K562 (cell line): ENCODE results near the gene ATP8B4. TPM values are rescaled to one million over a fixed set of nuclear protein-coding genes. Genes with fewer than 3 reads are reported as not detected.

Source experiments
- ATAC-seq: fragments of 200-7000 bp; cut with Tn5 transposase; 3 replicates; pipeline ENCODE4 v1.9.1; 2020; ENCODE audit warnings: moderate library complexity
- BruUV-seq: library from RNA; stranded (reverse); fragments of 400-500 nt; replicated peaks from 2 replicates; lab custom pipeline; 2021; lab: Mats Ljungman, UMichigan
- CTCF ChIA-PET: fragments of 300-600 bp; formaldehyde crosslinking; extraction: SDS; loops from one replicate; lab custom pipeline; 2021; ENCODE audit warnings: low intra/inter-chr PET ratio; lab: Yijun Ruan, JAX
- POLR2A ChIA-PET: fragments of 300-600, 350-650 bp; sonication (Branson Sonifier 250); formaldehyde crosslinking; extraction: SDS; loops from one replicate; lab custom pipeline; 2021; ENCODE audit warnings: antibody characterized with exemption, inconsistent platforms; lab: Yijun Ruan, JAX
- DNase-seq, 4 experiments: peaks; one replicate each; pipeline versions ENCODE4 v3.0.0 to v3.0.0-alpha.2; 2011 to 2018; ENCODE audit warnings: low spot score in 3 of 4, mixed read lengths in 3 of 4; ENCODE audit errors: extremely low read depth in 1 of 4
- FAIRE-seq: peaks from 2 replicates; lab custom pipeline; 2011; peaks lifted over from hg19 to GRCh38; lab: Jason Lieb, UNC
- H2AFZ ChIP-seq: 2 replicates; pipeline ENCODE4 v1.6.0; 2011; ENCODE audit warnings: low read depth, low read length, control low read depth, inconsistent platforms
- H3K27ac ChIP-seq: fragments of 200-600 bp; 3 replicates; pipeline ENCODE4 v1.8.0; 2011; ENCODE audit warnings: low read depth, mild to moderate bottlenecking, control low read depth, inconsistent platforms, low read length, moderate library complexity, mixed read lengths; ENCODE audit errors: extremely low read depth
- H3K27me3 ChIP-seq, 2 experiments: fragments of 300-600 bp in 1 of 2; 2 replicates in 1 of 2; 3 replicates in 1 of 2; pipeline versions ENCODE4 v1.6.0 to v1.8.0; 2011; ENCODE audit warnings: inconsistent platforms in 2 of 2, low read length in 2 of 2, mild to moderate bottlenecking in 1 of 2, mixed read lengths in 1 of 2, moderate library complexity in 1 of 2; ENCODE audit not compliant: control insufficient read depth in 2 of 2, insufficient read depth in 2 of 2
- H3K36me3 ChIP-seq: fragments of 300-600 bp; 3 replicates; pipeline ENCODE4 v1.8.0; 2011; ENCODE audit warnings: mild to moderate bottlenecking, low read length, inconsistent platforms; ENCODE audit not compliant: control insufficient read depth, insufficient read depth
- H3K4me1 ChIP-seq, 2 experiments: fragments of 200-600 bp in 1 of 2; replicated peaks in 1 of 2; 2 replicates in 1 of 2; 3 replicates in 1 of 2; pipeline versions ENCODE4 v1.5.1 to v1.8.0; 2011; ENCODE audit warnings: inconsistent platforms in 2 of 2, low read length in 2 of 2, mild to moderate bottlenecking in 1 of 2, mixed read lengths in 1 of 2, moderate library complexity in 1 of 2; ENCODE audit not compliant: control insufficient read depth in 2 of 2, insufficient read depth in 2 of 2
- H3K4me2 ChIP-seq: 2 replicates; pipeline ENCODE4 v1.6.1; 2011; ENCODE audit warnings: low read length, control low read depth, inconsistent platforms, mixed read lengths; ENCODE audit not compliant: insufficient read depth
- H3K4me3 ChIP-seq: fragments of 200-600 bp; sonication (generic), shearing (Covaris generic); 2 replicates; pipeline ENCODE4 v1.5.1; 2016; ENCODE audit warnings: control low read depth, inconsistent platforms
- H3K79me2 ChIP-seq: fragments of 200-600 bp; 3 replicates; pipeline ENCODE4 v1.8.0; 2011; ENCODE audit warnings: low read length, inconsistent platforms; ENCODE audit not compliant: control insufficient read depth, insufficient read depth
- H3K9ac ChIP-seq, 2 experiments: 2 replicates each; pipeline versions ENCODE4 v1.6.0 to v1.6.1; 2011; ENCODE audit warnings: low read depth in 2 of 2, low read length in 2 of 2, control low read depth in 1 of 2, inconsistent platforms in 1 of 2, mild to moderate bottlenecking in 1 of 2, mixed read lengths in 1 of 2; ENCODE audit not compliant: insufficient read depth in 1 of 2
- H3K9me1 ChIP-seq: one replicate; pipeline ENCODE4 v1.6.0; 2011; ENCODE audit warnings: inconsistent platforms, mild to moderate bottlenecking, low read length, moderate library complexity; ENCODE audit not compliant: control insufficient read depth, insufficient read depth
- H3K9me3 ChIP-seq: replicated peaks from 2 replicates; pipeline ENCODE4 v1.5.1; 2011; ENCODE audit warnings: low read depth, low read length, inconsistent platforms; ENCODE audit not compliant: control insufficient read depth, insufficient read depth
- H4K20me1 ChIP-seq: replicated peaks from 2 replicates; pipeline ENCODE4 v1.6.1; 2011; ENCODE audit warnings: low read length, inconsistent platforms, mixed read lengths; ENCODE audit not compliant: control insufficient read depth, insufficient read depth
- HEY1 ChIP-seq: fragments of 250-450 bp; sonication (Bioruptor Pico); IDR thresholded peaks from 2 replicates; pipeline ENCODE4 v1.5.0; 2020; ENCODE audit warnings: mild to moderate bottlenecking, moderate library complexity, borderline replicate concordance
- KHSRP ChIP-seq: fragments of 450-650 bp; IDR thresholded peaks from 2 replicates; pipeline ENCODE4 v1.6.1; 2017
- RBM39 ChIP-seq: fragments of 200-400 bp; formaldehyde crosslinking; optimal IDR thresholded peaks from 2 replicates; pipeline ENCODE3; 2018; ENCODE audit warnings: low read depth, low read length
- ZNF146 ChIP-seq: IDR thresholded peaks from one replicate; pipeline ENCODE4 v1.6.1; 2018; ENCODE audit warnings: missing compliant biosample characterization; ENCODE audit not compliant: unreplicated experiment
- ZNF217 ChIP-seq: sonication (generic); formaldehyde crosslinking; IDR thresholded peaks from 2 replicates; pipeline ENCODE4 v1.8.0; 2022; ENCODE audit warnings: mild to moderate bottlenecking, missing genetic modification reagents
- ZNF589 ChIP-seq: fragments of 200-800 bp; sonication (Bioruptor generic); IDR thresholded peaks from 2 replicates; pipeline ENCODE4 v1.6.1; 2016; ENCODE audit warnings: low read depth, missing genetic modification characterization, missing compliant biosample characterization
- WGBS: fragments of 100-300 bp; shearing (Covaris generic); methylation state at CpG from one replicate; pipeline ENCODE4 v1.1.6; 2016; ENCODE audit warnings: low coverage, mixed read lengths; ENCODE audit not compliant: insufficient coverage; ENCODE audit errors: missing lambda C conversion rate; 5-methylcytosine and 5-hydroxymethylcytosine counted together
- in situ Hi-C: fragments of 300-500 bp; cut with MboI; formaldehyde crosslinking; loops from 4 replicates; pipeline ENCODE4 v1.15.0; 2018; ENCODE audit warnings: inconsistent platforms, mixed read lengths
- intact Hi-C: fragments of 100-400 bp; cut with micrococcal nuclease; formaldehyde crosslinking; loops from 2 replicates; pipeline ENCODE4 v1.14.2; 2022
- polyA plus RNA-seq, 8 experiments: library from polyadenylated mRNA; depleted of rRNA in 4 of 8; stranded (reverse) in 5 of 8; unstranded in 3 of 8; fragments of >200 nt; fragmentation: Nextera tagmentation in 2 of 8; fragmentation: Illumina TruSeq in 1 of 8; extraction: Ambion mirVana in 2 of 8; extraction: Trizol in 1 of 8; gene quantifications; 2 replicates each; pipeline versions ENCODE4 v1.2.1 to v1.2.3, GENCODE V29; 2011 to 2014; ENCODE audit warnings: inconsistent platforms in 1 of 8, missing spikeins in 1 of 8
- total RNA-seq, 7 experiments: library from RNA; depleted of rRNA in 6 of 7; stranded (reverse); fragments of >200 nt in 6 of 7; fragmentation: Illumina TruSeq in 2 of 7; extraction: Trizol in 2 of 7; gene quantifications; 2 replicates each; pipeline versions ENCODE4 v1.2.1 to v1.2.3, GENCODE V29; 2011 to 2021; ENCODE audit warnings: low replicate concordance in 1 of 7
- TF ChIP-seq, protein P1 (sequence below): fragments of 450-650 bp; IDR thresholded peaks from 2 replicates; pipeline ENCODE4 v1.6.1; 2018; ENCODE audit not compliant: partially characterized antibody
- TF ChIP-seq, protein P2 (sequence below): fragments of 450-650 bp; IDR thresholded peaks from 2 replicates; pipeline ENCODE4 v1.6.1; 2016
- TF ChIP-seq, protein P3 (sequence below): sonication (generic); formaldehyde crosslinking; IDR thresholded peaks from 2 replicates; pipeline ENCODE4 v1.8.0; 2023; ENCODE audit warnings: mild to moderate bottlenecking, missing genetic modification reagents
- TF ChIP-seq, protein P4 (sequence below): sonication (generic); formaldehyde crosslinking; IDR thresholded peaks from 2 replicates; pipeline ENCODE4 v1.8.0; 2022; ENCODE audit warnings: mild to moderate bottlenecking, missing genetic modification reagents
- TF ChIP-seq, protein P5 (sequence below): fragments of 250-450 bp; sonication (Bioruptor Pico); IDR thresholded peaks from 2 replicates; pipeline ENCODE4 v1.5.0; 2021

ATP8B4 gene
- total and polyA plus RNA-seq, 9 of the 15 experiments (the other 6 are each of a cell fraction or from before 2014, with no cell fraction given) = 0.14 to 2.5 (median 0.44) TPM

DNA sequence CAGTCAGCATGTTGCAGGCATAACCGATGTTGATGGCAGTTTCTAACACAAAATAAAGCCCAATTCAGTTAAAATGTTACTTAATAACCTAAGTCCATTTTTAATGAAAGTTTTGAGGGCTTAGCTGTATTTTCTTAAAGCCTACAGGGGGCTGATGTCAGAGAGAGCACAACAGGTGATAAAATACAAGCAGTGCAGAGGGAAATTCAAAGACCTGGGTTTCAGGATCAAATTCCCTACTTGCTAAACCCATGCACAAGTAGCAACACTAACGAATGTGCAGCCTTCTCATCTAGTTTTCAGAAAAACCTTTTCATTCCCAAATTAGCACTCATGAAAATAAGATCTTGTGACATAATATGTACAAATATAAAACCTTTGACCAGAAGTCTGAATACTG, 202.0 kb downstream of the ATP8B4 start (continued):
- TF ChIP-seq, protein P1, sequence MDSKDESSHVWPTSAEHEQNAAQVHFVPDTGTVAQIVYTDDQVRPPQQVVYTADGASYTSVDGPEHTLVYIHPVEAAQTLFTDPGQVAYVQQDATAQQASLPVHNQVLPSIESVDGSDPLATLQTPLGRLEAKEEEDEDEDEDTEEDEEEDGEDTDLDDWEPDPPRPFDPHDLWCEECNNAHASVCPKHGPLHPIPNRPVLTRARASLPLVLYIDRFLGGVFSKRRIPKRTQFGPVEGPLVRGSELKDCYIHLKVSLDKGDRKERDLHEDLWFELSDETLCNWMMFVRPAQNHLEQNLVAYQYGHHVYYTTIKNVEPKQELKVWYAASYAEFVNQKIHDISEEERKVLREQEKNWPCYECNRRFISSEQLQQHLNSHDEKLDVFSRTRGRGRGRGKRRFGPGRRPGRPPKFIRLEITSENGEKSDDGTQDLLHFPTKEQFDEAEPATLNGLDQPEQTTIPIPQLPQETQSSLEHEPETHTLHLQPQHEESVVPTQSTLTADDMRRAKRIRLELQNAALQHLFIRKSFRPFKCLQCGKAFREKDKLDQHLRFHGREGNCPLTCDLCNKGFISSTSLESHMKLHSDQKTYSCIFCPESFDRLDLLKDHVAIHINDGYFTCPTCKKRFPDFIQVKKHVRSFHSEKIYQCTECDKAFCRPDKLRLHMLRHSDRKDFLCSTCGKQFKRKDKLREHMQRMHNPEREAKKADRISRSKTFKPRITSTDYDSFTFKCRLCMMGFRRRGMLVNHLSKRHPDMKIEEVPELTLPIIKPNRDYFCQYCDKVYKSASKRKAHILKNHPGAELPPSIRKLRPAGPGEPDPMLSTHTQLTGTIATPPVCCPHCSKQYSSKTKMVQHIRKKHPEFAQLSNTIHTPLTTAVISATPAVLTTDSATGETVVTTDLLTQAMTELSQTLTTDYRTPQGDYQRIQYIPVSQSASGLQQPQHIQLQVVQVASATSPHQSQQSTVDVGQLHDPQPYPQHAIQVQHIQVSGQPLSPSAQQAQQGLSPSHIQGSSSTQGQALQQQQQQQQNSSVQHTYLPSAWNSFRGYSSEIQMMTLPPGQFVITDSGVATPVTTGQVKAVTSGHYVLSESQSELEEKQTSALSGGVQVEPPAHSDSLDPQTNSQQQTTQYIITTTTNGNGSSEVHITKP = no peak
- TF ChIP-seq ZNF589 (CRISPR knock-in tag) = no peak
- no peak for TF ChIP-seq ZNF217 (CRISPR knock-in tag)

DNA sequence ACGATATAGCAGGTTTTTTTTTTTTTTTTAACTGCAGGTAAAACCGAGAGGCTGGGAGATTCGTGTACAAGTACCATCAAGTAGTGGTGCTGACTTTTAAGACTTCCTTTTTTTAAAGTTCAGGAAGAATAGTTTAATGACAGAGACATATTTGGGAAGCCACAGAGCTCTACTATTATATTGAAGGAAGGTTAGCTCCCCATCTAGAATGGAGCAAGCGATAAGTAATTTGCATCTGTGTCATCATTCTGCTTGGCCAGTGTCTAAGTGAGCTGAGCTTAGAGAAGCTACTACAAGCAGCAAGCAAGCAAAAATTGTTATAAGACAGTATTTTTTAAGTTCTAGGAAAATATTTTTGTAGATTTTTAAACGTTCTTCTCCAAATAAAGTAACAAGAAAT, 203.2 kb downstream of the ATP8B4 start:
- Histone ChIP-seq H3K27ac (no peak overlapping the region), H3K4me3 (no peak overlapping the region), H3K9ac (no peak overlapping the region), H3K9me3 (no peaks in the 10 kb centered on the region), H4K20me1 (no peaks in the 10 kb centered on the region), H3K79me2 (no peaks in the 10 kb centered on the region), H3K36me3 (no peaks in the 10 kb centered on the region), H3K9me1 (no peaks in the 10 kb centered on the region), H2AFZ (no peak overlapping the region), H3K4me2 (no peak overlapping the region), H3K27me3 (no peaks in the 10 kb centered on the region; a peak in 1 of 5 replicates), H3K4me1 (no peaks in the 10 kb centered on the region)
- FAIRE-seq (no peak), ATAC-seq (no peak), DNase-seq (no peak)
- in situ Hi-C loops = no loop called here
- BruUV-seq = no TSS peak
- ChIA-PET CTCF (no interaction called here), POLR2A (interaction anchor here (0.9 kb wide), 1 partner anchor 26 kb away, joined by 3 read pairs; no protein-coding TSS in a partner anchor)
- WGBS = 1% methylated on average over 5 of the region's 5 CpGs
- intact Hi-C loops = no loop called here
- TF ChIP-seq RBM39 (no peak), HEY1 (no peak), ZNF146 (CRISPR knock-in tag) (no peak), KHSRP (no peak)
- TF ChIP-seq, protein P2, sequence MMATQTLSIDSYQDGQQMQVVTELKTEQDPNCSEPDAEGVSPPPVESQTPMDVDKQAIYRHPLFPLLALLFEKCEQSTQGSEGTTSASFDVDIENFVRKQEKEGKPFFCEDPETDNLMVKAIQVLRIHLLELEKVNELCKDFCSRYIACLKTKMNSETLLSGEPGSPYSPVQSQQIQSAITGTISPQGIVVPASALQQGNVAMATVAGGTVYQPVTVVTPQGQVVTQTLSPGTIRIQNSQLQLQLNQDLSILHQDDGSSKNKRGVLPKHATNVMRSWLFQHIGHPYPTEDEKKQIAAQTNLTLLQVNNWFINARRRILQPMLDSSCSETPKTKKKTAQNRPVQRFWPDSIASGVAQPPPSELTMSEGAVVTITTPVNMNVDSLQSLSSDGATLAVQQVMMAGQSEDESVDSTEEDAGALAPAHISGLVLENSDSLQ = no peak
- TF ChIP-seq, protein P3, sequence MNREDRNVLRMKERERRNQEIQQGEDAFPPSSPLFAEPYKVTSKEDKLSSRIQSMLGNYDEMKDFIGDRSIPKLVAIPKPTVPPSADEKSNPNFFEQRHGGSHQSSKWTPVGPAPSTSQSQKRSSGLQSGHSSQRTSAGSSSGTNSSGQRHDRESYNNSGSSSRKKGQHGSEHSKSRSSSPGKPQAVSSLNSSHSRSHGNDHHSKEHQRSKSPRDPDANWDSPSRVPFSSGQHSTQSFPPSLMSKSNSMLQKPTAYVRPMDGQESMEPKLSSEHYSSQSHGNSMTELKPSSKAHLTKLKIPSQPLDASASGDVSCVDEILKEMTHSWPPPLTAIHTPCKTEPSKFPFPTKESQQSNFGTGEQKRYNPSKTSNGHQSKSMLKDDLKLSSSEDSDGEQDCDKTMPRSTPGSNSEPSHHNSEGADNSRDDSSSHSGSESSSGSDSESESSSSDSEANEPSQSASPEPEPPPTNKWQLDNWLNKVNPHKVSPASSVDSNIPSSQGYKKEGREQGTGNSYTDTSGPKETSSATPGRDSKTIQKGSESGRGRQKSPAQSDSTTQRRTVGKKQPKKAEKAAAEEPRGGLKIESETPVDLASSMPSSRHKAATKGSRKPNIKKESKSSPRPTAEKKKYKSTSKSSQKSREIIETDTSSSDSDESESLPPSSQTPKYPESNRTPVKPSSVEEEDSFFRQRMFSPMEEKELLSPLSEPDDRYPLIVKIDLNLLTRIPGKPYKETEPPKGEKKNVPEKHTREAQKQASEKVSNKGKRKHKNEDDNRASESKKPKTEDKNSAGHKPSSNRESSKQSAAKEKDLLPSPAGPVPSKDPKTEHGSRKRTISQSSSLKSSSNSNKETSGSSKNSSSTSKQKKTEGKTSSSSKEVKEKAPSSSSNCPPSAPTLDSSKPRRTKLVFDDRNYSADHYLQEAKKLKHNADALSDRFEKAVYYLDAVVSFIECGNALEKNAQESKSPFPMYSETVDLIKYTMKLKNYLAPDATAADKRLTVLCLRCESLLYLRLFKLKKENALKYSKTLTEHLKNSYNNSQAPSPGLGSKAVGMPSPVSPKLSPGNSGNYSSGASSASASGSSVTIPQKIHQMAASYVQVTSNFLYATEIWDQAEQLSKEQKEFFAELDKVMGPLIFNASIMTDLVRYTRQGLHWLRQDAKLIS (CRISPR knock-in tag) = no peak
- TF ChIP-seq, protein P4, sequence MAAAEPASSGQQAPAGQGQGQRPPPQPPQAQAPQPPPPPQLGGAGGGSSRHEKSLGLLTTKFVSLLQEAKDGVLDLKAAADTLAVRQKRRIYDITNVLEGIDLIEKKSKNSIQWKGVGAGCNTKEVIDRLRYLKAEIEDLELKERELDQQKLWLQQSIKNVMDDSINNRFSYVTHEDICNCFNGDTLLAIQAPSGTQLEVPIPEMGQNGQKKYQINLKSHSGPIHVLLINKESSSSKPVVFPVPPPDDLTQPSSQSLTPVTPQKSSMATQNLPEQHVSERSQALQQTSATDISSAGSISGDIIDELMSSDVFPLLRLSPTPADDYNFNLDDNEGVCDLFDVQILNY (CRISPR knock-in tag) = no peak
- TF ChIP-seq, protein P5, sequence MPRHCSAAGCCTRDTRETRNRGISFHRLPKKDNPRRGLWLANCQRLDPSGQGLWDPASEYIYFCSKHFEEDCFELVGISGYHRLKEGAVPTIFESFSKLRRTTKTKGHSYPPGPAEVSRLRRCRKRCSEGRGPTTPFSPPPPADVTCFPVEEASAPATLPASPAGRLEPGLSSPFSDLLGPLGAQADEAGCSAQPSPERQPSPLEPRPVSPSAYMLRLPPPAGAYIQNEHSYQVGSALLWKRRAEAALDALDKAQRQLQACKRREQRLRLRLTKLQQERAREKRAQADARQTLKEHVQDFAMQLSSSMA = no peak
